ENCODE results near the gene LASP1NB.
A peak's percentile ranks its signal among the peaks of the same experiment; 100 is the strongest.

The LASP1NB gene

DNA sequence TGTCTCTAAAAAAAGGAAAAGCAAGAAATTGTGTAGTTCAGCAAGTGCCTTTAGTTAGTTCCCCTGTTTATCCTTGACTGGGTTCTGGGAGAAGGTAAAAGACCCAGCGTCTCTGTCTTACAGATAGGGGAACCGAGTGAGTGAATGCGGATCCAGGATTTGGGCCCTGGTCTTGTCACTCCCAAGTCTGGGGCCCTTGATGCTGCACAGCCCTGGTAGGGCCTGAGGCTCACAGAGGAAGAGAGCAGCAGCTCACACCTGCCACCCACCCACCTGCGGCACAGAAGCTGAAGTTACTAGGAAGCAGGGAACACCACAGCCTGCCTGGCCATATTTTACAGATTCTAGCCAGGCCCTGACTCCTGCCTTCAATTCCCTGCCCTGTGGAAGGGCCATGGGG, 33.3 kb upstream of the LASP1NB start:
- Histone ChIP-seq H3K27ac (no peak overlapping the region), H3K36me3 (peaks cover 45% of the 10 kb centered on the region), H3K4me1 (ENCODE audit: control insufficient read depth in 1 of 2, low read depth in 2 of 2) (peaks cover 31 to 64% of the 10 kb centered on the region in 2 donors)

DNA sequence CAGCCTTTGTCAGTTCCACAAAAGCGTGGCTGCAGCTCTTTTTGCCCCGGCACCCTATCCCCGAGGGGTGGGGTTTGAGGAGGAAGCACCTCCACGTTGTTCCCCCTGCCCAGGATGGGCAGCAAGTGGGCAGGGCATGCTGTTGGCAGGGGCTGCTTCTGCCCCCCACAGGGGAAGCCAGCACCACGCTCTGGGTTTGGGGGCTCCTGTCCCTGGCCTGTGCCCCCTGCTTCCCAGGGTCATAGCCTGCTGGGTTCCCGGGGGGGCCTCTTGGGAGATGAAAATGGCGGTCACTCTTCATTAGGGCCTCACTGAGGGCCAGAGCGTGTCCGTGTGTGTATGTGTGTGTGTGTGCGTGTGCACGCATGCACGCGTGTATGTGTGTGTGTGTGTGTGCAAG, 32.8 kb upstream of the LASP1NB start:
- Histone ChIP-seq H3K27ac (no peak overlapping the region), H3K27me3 (replicated peaks; ENCODE audit: insufficient read depth) (no peaks in the 10 kb centered on the region), H3K4me3 (no peak overlapping the region), H3K4me1 (ENCODE audit: control insufficient read depth in 1 of 2, low read depth in 2 of 2) (peaks cover 36 to 64% of the 10 kb centered on the region in 2 donors), H3K36me3 (peaks cover 45% of the 10 kb centered on the region), H3K9me3 (no peaks in the 10 kb centered on the region)
- TF ChIP-seq, protein P1, sequence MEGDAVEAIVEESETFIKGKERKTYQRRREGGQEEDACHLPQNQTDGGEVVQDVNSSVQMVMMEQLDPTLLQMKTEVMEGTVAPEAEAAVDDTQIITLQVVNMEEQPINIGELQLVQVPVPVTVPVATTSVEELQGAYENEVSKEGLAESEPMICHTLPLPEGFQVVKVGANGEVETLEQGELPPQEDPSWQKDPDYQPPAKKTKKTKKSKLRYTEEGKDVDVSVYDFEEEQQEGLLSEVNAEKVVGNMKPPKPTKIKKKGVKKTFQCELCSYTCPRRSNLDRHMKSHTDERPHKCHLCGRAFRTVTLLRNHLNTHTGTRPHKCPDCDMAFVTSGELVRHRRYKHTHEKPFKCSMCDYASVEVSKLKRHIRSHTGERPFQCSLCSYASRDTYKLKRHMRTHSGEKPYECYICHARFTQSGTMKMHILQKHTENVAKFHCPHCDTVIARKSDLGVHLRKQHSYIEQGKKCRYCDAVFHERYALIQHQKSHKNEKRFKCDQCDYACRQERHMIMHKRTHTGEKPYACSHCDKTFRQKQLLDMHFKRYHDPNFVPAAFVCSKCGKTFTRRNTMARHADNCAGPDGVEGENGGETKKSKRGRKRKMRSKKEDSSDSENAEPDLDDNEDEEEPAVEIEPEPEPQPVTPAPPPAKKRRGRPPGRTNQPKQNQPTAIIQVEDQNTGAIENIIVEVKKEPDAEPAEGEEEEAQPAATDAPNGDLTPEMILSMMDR (IDR thresholded peaks at IDR 0.05): no peak
- DNase-seq (ENCODE audit: low spot score) (no peak), ATAC-seq (ENCODE audit: insufficient number of reproducible peaks, low FRiP score, low read depth) (no peak)

More for the DNA sequence above, 33.3 kb upstream of the LASP1NB start:
- H3K4me3 ChIP-seq: no peak overlapping the region
- H3K9me3 ChIP-seq: no peaks in the 10 kb centered on the region
- no peak for DNase-seq (ENCODE audit: low spot score)
- H3K27me3 ChIP-seq (replicated peaks; ENCODE audit: insufficient read depth): no peaks in the 10 kb centered on the region
- TF ChIP-seq, protein P1 (IDR thresholded peaks at IDR 0.05): no peak
- no peak for ATAC-seq (ENCODE audit: insufficient number of reproducible peaks, low FRiP score, low read depth)

DNA sequence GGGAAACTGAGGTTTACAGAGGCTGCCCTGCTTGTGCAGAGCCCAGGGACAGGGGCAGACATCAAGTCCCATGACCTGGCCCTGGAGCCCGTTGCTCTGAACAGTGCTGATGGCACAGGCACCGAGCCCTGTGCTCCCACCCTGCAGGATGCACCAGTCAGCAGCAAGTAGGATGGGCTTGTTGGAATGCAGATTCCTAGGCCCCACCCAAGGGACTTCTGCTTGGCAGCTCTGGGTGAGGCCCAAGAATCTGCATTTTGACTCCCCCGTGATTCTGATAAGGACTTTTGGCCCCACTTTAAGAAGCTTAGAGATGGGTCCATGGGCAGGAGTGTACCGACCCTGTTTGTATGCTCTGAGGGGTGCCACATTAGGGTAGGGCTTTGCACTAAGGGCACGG, 32.3 kb upstream of the LASP1NB start:
- H3K27me3 ChIP-seq (replicated peaks; ENCODE audit: insufficient read depth): no peaks in the 10 kb centered on the region
- no peaks in the 10 kb centered on the region for H3K9me3 ChIP-seq
- H3K36me3 ChIP-seq: peaks cover 43% of the 10 kb centered on the region
- TF ChIP-seq, protein P1 (IDR thresholded peaks at IDR 0.05): no peak
- ATAC-seq (ENCODE audit: insufficient number of reproducible peaks, low FRiP score, low read depth): no peak
- no peak overlapping the region for H3K4me3 ChIP-seq
- H3K4me1 ChIP-seq (ENCODE audit: control insufficient read depth in 1 of 2, low read depth in 2 of 2): peaks cover 38 to 64% of the 10 kb centered on the region in 2 donors
- H3K27ac ChIP-seq: peak overlapping the region; percentile 36 to 46
- DNase-seq (ENCODE audit: low spot score): no peak

DNA sequence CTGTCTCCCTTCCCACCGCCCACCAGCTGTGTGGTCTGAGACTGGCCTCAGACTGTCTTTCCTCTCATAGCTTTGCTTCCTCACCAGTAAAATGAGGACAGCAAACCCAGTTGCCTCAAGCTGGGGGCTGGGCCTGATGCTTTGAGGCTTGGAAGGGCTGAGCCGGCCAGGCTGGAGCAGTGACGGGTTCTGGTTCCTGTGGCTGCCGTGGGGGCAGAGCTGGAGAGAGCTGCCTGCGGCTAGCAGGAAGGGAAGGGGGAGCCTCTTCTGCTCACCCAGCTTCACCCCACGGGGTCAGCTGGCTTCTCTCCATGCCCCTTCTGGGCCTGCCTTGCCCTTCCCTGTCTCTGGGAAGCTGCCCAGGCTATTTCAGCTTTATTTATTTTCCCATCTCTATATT, 31.8 kb upstream of the LASP1NB start:
- Histone ChIP-seq H3K9me3 (no peaks in the 10 kb centered on the region), H3K27me3 (replicated peaks; ENCODE audit: insufficient read depth) (no peaks in the 10 kb centered on the region), H3K4me1 (ENCODE audit: control insufficient read depth in 1 of 2, low read depth in 2 of 2) (peaks cover 43 to 66% of the 10 kb centered on the region in 2 donors), H3K27ac (peak overlapping the region; percentile 36 to 46), H3K36me3 (peaks cover 47% of the 10 kb centered on the region), H3K4me3 (no peak overlapping the region)
- ATAC-seq (ENCODE audit: insufficient number of reproducible peaks, low FRiP score, low read depth): no peak
- DNase-seq (ENCODE audit: low spot score): no peak
- TF ChIP-seq, protein P1 (IDR thresholded peaks at IDR 0.05): no peak

DNA sequence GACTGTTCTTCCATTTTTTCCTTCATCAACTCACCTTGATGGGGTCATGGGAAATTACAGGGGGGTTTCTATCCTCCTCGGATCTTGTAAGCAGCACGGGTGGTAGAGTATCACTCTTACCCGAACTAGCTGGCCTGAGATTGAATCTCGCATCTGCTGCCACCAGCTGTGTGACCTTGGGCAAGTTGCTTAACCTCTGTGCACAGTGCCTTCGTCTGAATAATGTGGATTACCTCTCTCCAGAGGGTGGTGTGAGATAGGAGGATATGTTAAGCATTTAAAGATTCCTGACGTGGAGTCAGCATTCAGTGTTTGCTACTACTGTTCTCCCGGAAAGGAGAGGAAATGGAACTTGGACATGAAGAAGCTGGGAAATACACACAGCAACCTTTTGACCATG, 31.1 kb upstream of the LASP1NB start:
- ATAC-seq (ENCODE audit: insufficient number of reproducible peaks, low FRiP score, low read depth) (no peak), DNase-seq (ENCODE audit: low spot score) (no peak)
- TF ChIP-seq, protein P1 (IDR thresholded peaks at IDR 0.05): no peak
- no peak overlapping the region for H3K4me3 ChIP-seq
- H3K9me3 ChIP-seq: no peaks in the 10 kb centered on the region
- H3K36me3 ChIP-seq: peaks cover 47% of the 10 kb centered on the region
- peak overlapping the region in 1 of 2 donors; percentile 46 for H3K27ac ChIP-seq
- peaks cover 44 to 64% of the 10 kb centered on the region in 2 donors for H3K4me1 ChIP-seq (ENCODE audit: control insufficient read depth in 1 of 2, low read depth in 2 of 2)
- no peaks in the 10 kb centered on the region for H3K27me3 ChIP-seq (replicated peaks; ENCODE audit: insufficient read depth)
